Smooth muscle cell (in vitro differentiated cells): ENCODE measurements around the gene SMC1A. TPM values are rescaled to one million over a fixed set of nuclear protein-coding genes. Genes with fewer than 3 reads are reported as not detected.

Experiments used
- DNase-seq: peaks from one replicate; lab custom pipeline; 2025; ENCODE audit not compliant: unreplicated experiment; lab: John Stamatoyannopoulos, UW
- H2AFZ ChIP-seq: fragments of 200-600 bp; sonication (generic); 2 replicates; pipeline ENCODE4 v1.6.0; 2016; ENCODE audit warnings: antibody characterized with exemption, low read depth, mild to moderate bottlenecking
- H3F3A ChIP-seq: fragments of 200-600 bp; sonication (generic); 2 replicates; pipeline ENCODE4 v1.6.0; 2017; ENCODE audit warnings: antibody characterized with exemption, low read depth
- H3K27ac ChIP-seq: fragments of 200-600 bp; sonication (generic); 2 replicates; pipeline ENCODE4 v1.5.1; 2016; ENCODE audit warnings: low read depth, mild to moderate bottlenecking
- H3K27me3 ChIP-seq: fragments of 200-600 bp; sonication (generic); 2 replicates; pipeline ENCODE4 v1.6.1; 2016; ENCODE audit warnings: low read depth, mild to moderate bottlenecking
- H3K36me3 ChIP-seq: fragments of 200-600 bp; sonication (generic); 2 replicates; pipeline ENCODE4 v1.5.1; 2016; ENCODE audit warnings: low read depth
- H3K4me1 ChIP-seq: fragments of 200-600 bp; sonication (generic); 2 replicates; pipeline ENCODE4 v1.5.1; 2016; ENCODE audit warnings: low read depth
- H3K4me2 ChIP-seq: fragments of 200-600 bp; sonication (generic); 2 replicates; pipeline ENCODE4 v1.6.0; 2016; ENCODE audit warnings: mild to moderate bottlenecking
- H3K4me3 ChIP-seq: fragments of 200-600 bp; sonication (generic); 2 replicates; pipeline ENCODE4 v1.5.1; 2016; ENCODE audit warnings: mild to moderate bottlenecking
- H3K79me2 ChIP-seq: fragments of 200-600 bp; sonication (generic); 2 replicates; pipeline ENCODE4 v1.6.0; 2016; ENCODE audit warnings: low read depth, mild to moderate bottlenecking
- H3K9ac ChIP-seq: fragments of 200-600 bp; sonication (generic); 2 replicates; pipeline ENCODE4 v1.6.0; 2016; ENCODE audit warnings: low read depth
- H3K9me3 ChIP-seq: fragments of 200-600 bp; sonication (generic); replicated peaks from 2 replicates; pipeline ENCODE4 v1.5.1; 2016; ENCODE audit warnings: low read depth
- H4K20me1 ChIP-seq: fragments of 200-600 bp; sonication (generic); 2 replicates; pipeline ENCODE4 v1.6.0; 2016; ENCODE audit warnings: low read depth
- WGBS: methylation state at CpG from one replicate; pipeline ENCODE4 v1.1.7; 2016; ENCODE audit warnings: low lambda C conversion rate; 5-methylcytosine and 5-hydroxymethylcytosine counted together
- polyA plus RNA-seq: library from polyadenylated mRNA; unstranded; fragments of >200 nt; fragmentation: Nextera tagmentation; extraction: Ambion mirVana; gene quantifications from 2 replicates; pipeline ENCODE4 v1.2.1, GENCODE V29; 2016
- total RNA-seq: library from RNA; depleted of rRNA; stranded (reverse); fragments of >200 nt; gene quantifications from 2 replicates; pipeline ENCODE4 v1.2.3, GENCODE V29; 2014
- TF ChIP-seq, protein P1 (sequence below): fragments of 200-600 bp; sonication (generic); IDR thresholded peaks from 2 replicates; pipeline ENCODE4 v1.5.1; 2017; ENCODE audit warnings: borderline replicate concordance, mild to moderate bottlenecking, antibody characterized with exemption; ENCODE audit not compliant: insufficient read depth, poor library complexity, severe bottlenecking

SMC1A gene
- total and polyA plus RNA-seq, 2 experiments from 2014 or later = 18.3 to 19.7 TPM

DNA sequence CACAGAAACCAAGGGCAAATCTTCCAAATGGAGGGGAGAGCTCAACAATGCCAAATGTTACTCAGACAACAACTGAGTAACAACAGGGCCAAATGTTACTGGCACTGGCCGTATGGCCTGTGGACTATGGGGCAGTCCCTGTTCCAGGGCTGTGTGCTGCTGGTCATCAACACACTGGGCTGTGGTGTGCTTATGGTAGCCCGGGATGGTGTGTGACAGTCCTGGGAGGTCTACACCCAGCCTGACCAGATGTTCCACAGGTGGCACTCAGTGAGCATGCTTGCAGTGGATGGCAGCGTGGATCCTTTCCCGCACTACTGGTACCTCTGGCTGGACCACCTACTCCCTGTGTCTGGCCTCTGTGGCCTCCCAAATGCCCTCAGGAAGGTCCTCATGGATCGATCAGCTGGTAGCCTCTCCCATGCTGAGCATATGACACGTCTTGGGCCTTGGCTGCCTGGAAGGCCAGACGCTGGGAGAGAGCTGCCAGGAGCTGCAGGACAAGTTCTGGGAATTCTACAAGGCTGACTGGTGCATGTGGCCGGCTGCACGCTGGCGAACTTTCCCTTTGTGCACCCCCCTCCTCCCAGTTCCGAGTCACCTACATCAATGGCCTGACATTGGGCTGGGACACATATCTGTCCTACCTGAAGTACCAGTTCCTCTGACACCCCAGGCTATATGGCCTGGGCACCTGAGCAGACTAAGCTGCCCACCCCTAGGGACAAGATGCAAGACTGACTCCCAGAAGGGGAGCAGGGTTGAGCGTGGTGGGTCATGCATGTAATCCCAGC is 81.4 kb downstream of the SMC1A start:
- H3K9ac ChIP-seq = no peak overlapping the region
- H3K4me3 ChIP-seq = no peak overlapping the region
- H2AFZ ChIP-seq = no peak overlapping the region
- H3K9me3 ChIP-seq = no peaks in the 10 kb centered on the region
- no peaks in the 10 kb centered on the region for H3K36me3 ChIP-seq
- no peaks in the 10 kb centered on the region for H3F3A ChIP-seq
- H3K4me1 ChIP-seq = no peaks in the 10 kb centered on the region
- H4K20me1 ChIP-seq = no peaks in the 10 kb centered on the region
- H3K79me2 ChIP-seq = no peaks in the 10 kb centered on the region
- no peak for DNase-seq
- TF ChIP-seq, protein P1, sequence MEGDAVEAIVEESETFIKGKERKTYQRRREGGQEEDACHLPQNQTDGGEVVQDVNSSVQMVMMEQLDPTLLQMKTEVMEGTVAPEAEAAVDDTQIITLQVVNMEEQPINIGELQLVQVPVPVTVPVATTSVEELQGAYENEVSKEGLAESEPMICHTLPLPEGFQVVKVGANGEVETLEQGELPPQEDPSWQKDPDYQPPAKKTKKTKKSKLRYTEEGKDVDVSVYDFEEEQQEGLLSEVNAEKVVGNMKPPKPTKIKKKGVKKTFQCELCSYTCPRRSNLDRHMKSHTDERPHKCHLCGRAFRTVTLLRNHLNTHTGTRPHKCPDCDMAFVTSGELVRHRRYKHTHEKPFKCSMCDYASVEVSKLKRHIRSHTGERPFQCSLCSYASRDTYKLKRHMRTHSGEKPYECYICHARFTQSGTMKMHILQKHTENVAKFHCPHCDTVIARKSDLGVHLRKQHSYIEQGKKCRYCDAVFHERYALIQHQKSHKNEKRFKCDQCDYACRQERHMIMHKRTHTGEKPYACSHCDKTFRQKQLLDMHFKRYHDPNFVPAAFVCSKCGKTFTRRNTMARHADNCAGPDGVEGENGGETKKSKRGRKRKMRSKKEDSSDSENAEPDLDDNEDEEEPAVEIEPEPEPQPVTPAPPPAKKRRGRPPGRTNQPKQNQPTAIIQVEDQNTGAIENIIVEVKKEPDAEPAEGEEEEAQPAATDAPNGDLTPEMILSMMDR = no peak
- no peak overlapping the region for H3K27ac ChIP-seq
- H3K4me2 ChIP-seq = no peak overlapping the region
- H3K27me3 ChIP-seq = no peaks in the 10 kb centered on the region
- WGBS = 83% methylated on average over 12 of the region's 12 CpGs

GRCh38 chrX:53337101-53337500 is 85.4 kb downstream of the SMC1A start:
- TF ChIP-seq, protein P1 = no peak
- no peaks in the 10 kb centered on the region for H3K4me1 ChIP-seq
- H3K79me2 ChIP-seq = no peaks in the 10 kb centered on the region
- WGBS = 90% methylated on average over 10 of the region's 10 CpGs
- H3K4me2 ChIP-seq = no peak overlapping the region
- H3K9me3 ChIP-seq = no peaks in the 10 kb centered on the region
- no peaks in the 10 kb centered on the region for H3K27me3 ChIP-seq
- no peaks in the 10 kb centered on the region for H3K36me3 ChIP-seq
- H3F3A ChIP-seq = no peaks in the 10 kb centered on the region
- no peak overlapping the region for H3K4me3 ChIP-seq
- DNase-seq = no peak
- no peak overlapping the region for H2AFZ ChIP-seq
- H3K27ac ChIP-seq = no peak overlapping the region
- no peaks in the 10 kb centered on the region for H4K20me1 ChIP-seq
- H3K9ac ChIP-seq = no peak overlapping the region

- Histone ChIP-seq H3K9ac (no peak overlapping the region), H4K20me1 (no peaks in the 10 kb centered on the region), H3K27ac (no peak overlapping the region), H3K4me3 (no peak overlapping the region), H3F3A (no peaks in the 10 kb centered on the region), H3K9me3 (no peaks in the 10 kb centered on the region), H3K36me3 (no peaks in the 10 kb centered on the region), H3K27me3 (no peaks in the 10 kb centered on the region), H3K79me2 (no peaks in the 10 kb centered on the region), H3K4me2 (no peak overlapping the region), H2AFZ (no peak overlapping the region), H3K4me1 (no peaks in the 10 kb centered on the region)
- no peak for DNase-seq
- TF ChIP-seq, protein P1 = no peak
- 81% methylated on average over 3 of the region's 3 CpGs for WGBS
Observed at GRCh38 chrX:53333853-53334252, 88.6 kb downstream of the SMC1A start.

GRCh38 chrX:53332204-53332603 is 90.2 kb downstream of the SMC1A start:
- Histone ChIP-seq H3K27ac (no peak overlapping the region), H4K20me1 (no peaks in the 10 kb centered on the region), H2AFZ (no peak overlapping the region), H3K4me1 (no peaks in the 10 kb centered on the region), H3K79me2 (no peaks in the 10 kb centered on the region), H3F3A (no peaks in the 10 kb centered on the region), H3K9me3 (no peaks in the 10 kb centered on the region), H3K4me2 (no peak overlapping the region), H3K9ac (no peak overlapping the region), H3K27me3 (no peaks in the 10 kb centered on the region), H3K36me3 (no peaks in the 10 kb centered on the region), H3K4me3 (no peak overlapping the region)
- WGBS = 63% methylated on average over 5 of the region's 5 CpGs
- TF ChIP-seq, protein P1 = no peak
- no peak for DNase-seq
